ENCODE data around the gene PUSL1.

Gene PUSL1

DNA sequence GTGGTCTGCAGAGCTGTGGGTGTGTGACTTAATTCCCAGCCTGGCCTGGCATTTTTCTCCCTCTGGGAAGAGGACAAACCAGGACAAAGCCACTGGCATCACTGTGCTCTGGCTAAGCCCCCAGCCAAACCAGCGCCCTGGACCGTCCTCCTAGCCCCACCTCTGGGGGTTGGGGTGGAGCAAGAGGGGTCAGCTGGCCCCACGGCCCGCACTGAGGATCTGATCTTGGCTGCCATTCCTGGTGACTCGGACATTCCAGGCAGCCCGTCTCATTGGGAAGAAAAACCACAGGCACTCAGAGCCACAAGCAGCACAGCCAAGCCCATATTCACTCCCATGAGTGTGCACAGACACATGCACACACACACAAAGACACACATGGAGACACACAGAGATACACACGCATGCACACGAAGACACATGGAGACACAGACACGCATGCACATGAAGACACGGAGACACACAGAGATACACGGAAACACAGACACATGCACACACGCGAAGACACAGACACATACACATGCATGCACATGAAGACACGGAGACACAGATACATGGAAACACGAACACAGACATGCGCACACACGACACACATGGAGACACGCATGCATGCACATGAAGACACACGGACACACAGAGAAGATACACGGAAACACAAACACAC is 52.2 kb downstream of the PUSL1 start:
- no peak overlapping the region for H3K4me3 ChIP-seq (ENCODE audit: control insufficient read depth in 1 of 7, extremely low read depth in 1 of 7, insufficient read depth in 4 of 7, low read depth in 2 of 7, low read length in 6 of 7)
- peaks cover 0 to 5% (median 2%) of the 10 kb centered on the region in 4 experiments for H3K4me1 ChIP-seq (ENCODE audit: control extremely low read depth in 1 of 4, control insufficient read depth in 4 of 4, insufficient read depth in 4 of 4, low read length in 3 of 4)
- no peak overlapping the region for H3K27ac ChIP-seq (ENCODE audit: insufficient read depth in 1 of 2, low read depth in 1 of 2, low read length in 2 of 2, poor library complexity in 1 of 2, severe bottlenecking in 2 of 2)
- 82% methylated on average over 15 of the region's 20 CpGs for WGBS (ENCODE audit: insufficient coverage)
- CTCF ChIA-PET, result no interaction called here
- DNase-seq, result no peak
- peaks cover 0 to 71% (median 21%) of the 10 kb centered on the region in 5 experiments for H3K27me3 ChIP-seq (replicated peaks in 2 of 5; ENCODE audit: control insufficient read depth in 4 of 5, insufficient read depth in 5 of 5, low read length in 4 of 5)
- POLR2A ChIA-PET, result no interaction called here
- H3K36me3 ChIP-seq (ENCODE audit: control insufficient read depth in 4 of 4, insufficient read depth in 4 of 4, low read length in 3 of 4), result no peaks in the 10 kb centered on the region
- H3K9me3 ChIP-seq (ENCODE audit: control extremely low read depth in 1 of 5, control insufficient read depth in 4 of 5, insufficient read depth in 2 of 5, low read depth in 1 of 5, low read length in 4 of 5), result peaks cover 0 to 1% (median 0%) of the 10 kb centered on the region in 5 experiments

Measured in common myeloid progenitor, CD34-positive (primary cell).